Measurements from ENCODE around the gene NRTN.

DNA sequence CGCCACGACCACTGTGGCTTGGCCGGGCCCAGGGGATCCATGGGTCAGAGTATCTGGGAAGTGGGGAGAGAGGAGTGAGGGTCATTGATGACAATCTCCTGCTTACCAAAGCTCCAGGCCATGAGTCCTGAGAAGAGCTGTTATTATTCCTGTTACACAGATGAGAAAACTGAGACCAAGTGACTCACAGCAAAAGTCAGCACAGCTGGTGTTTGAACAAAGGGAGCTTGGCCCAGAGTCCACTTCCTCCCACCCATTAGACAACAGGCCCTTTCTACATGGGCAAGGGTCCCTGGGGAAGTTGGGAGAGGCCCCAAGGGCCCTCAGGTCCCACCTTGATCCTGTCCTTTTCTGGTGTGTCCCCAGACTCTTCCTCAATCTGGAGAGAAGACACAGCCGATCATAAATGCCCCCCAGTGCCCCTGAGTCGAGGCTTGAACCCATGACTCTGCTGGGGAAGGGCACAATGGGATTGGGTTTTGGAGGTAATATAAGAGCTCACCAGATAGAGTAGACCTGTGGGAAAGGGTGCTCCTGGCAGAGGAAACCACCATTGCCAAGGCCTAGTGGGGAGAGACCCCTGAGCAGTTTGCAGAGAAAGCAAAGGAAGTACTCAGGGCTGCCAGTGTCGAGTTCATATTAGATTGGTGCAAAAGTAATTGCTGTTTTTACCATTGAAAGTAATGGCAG, 27.8 kb downstream of the NRTN start:
- no peak for TF ChIP-seq TMF1 (CRISPR knock-in tag; IDR thresholded peaks at IDR 0.05; ENCODE audit: low read depth)
- TF ChIP-seq SIX4 (CRISPR knock-in tag; IDR thresholded peaks at IDR 0.05): no peak
- TF ChIP-seq POLR2AphosphoS5 (IDR thresholded peaks at IDR 0.05; ENCODE audit: low read depth, low read length): no peak
- TF ChIP-seq KAT8 (CRISPR knock-in tag; IDR thresholded peaks at IDR 0.05): no peak
- TF ChIP-seq, protein P1, sequence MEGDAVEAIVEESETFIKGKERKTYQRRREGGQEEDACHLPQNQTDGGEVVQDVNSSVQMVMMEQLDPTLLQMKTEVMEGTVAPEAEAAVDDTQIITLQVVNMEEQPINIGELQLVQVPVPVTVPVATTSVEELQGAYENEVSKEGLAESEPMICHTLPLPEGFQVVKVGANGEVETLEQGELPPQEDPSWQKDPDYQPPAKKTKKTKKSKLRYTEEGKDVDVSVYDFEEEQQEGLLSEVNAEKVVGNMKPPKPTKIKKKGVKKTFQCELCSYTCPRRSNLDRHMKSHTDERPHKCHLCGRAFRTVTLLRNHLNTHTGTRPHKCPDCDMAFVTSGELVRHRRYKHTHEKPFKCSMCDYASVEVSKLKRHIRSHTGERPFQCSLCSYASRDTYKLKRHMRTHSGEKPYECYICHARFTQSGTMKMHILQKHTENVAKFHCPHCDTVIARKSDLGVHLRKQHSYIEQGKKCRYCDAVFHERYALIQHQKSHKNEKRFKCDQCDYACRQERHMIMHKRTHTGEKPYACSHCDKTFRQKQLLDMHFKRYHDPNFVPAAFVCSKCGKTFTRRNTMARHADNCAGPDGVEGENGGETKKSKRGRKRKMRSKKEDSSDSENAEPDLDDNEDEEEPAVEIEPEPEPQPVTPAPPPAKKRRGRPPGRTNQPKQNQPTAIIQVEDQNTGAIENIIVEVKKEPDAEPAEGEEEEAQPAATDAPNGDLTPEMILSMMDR (CRISPR knock-in tag; IDR thresholded peaks at IDR 0.05): no peak
- no peak for TF ChIP-seq ZFP90 (CRISPR knock-in tag; IDR thresholded peaks at IDR 0.05; ENCODE audit: borderline replicate concordance)
- no peak for TF ChIP-seq BRD4 (CRISPR knock-in tag; IDR thresholded peaks at IDR 0.05)
- TF ChIP-seq ZSCAN21 (CRISPR knock-in tag; IDR thresholded peaks at IDR 0.05; ENCODE audit: borderline replicate concordance): no peak
- TF ChIP-seq, protein P2, sequence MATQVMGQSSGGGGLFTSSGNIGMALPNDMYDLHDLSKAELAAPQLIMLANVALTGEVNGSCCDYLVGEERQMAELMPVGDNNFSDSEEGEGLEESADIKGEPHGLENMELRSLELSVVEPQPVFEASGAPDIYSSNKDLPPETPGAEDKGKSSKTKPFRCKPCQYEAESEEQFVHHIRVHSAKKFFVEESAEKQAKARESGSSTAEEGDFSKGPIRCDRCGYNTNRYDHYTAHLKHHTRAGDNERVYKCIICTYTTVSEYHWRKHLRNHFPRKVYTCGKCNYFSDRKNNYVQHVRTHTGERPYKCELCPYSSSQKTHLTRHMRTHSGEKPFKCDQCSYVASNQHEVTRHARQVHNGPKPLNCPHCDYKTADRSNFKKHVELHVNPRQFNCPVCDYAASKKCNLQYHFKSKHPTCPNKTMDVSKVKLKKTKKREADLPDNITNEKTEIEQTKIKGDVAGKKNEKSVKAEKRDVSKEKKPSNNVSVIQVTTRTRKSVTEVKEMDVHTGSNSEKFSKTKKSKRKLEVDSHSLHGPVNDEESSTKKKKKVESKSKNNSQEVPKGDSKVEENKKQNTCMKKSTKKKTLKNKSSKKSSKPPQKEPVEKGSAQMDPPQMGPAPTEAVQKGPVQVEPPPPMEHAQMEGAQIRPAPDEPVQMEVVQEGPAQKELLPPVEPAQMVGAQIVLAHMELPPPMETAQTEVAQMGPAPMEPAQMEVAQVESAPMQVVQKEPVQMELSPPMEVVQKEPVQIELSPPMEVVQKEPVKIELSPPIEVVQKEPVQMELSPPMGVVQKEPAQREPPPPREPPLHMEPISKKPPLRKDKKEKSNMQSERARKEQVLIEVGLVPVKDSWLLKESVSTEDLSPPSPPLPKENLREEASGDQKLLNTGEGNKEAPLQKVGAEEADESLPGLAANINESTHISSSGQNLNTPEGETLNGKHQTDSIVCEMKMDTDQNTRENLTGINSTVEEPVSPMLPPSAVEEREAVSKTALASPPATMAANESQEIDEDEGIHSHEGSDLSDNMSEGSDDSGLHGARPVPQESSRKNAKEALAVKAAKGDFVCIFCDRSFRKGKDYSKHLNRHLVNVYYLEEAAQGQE (IDR thresholded peaks at IDR 0.05; ENCODE audit: borderline replicate concordance in 1 of 2, low read depth in 1 of 2, low read length in 2 of 2): no peak
- TF ChIP-seq BORCS8-MEF2B (CRISPR knock-in tag; IDR thresholded peaks at IDR 0.05): no peak
- no peak for TF ChIP-seq ZNF660 (CRISPR knock-in tag; IDR thresholded peaks at IDR 0.05; ENCODE audit: borderline replicate concordance, low read depth)
- no peak for TF ChIP-seq HBP1 (CRISPR knock-in tag; IDR thresholded peaks at IDR 0.05; ENCODE audit: low read depth)
- TF ChIP-seq ZMYM2 (CRISPR knock-in tag; IDR thresholded peaks at IDR 0.05): no peak
- TF ChIP-seq NFIC (IDR thresholded peaks at IDR 0.05; ENCODE audit: low read length): no peak
